ENCODE results near the gene HES2.

HES2 gene

GRCh38 chr1:6424000-6424565 is 4.4 kb upstream of the HES2 start:
- in situ Hi-C loops (cut with HindIII; ENCODE audit: low sequenced_read_pairs) = no loop called here
- H3K4me3 ChIP-seq (ENCODE audit: low read depth, low read length) = no peak overlapping the region
- no peak for DNase-seq (ENCODE audit: low read depth)
- no peak for TF ChIP-seq CTCF (IDR thresholded peaks at IDR 0.05; ENCODE audit: low read depth, low read length, missing control alignments)

GRCh38 chr1:6423321-6423999 is 3.7 kb upstream of the HES2 start:
- peak; percentile 79 for TF ChIP-seq CTCF (IDR thresholded peaks at IDR 0.05; ENCODE audit: low read depth, low read length, missing control alignments)
- in situ Hi-C loops (cut with HindIII; ENCODE audit: low sequenced_read_pairs) = no loop called here
- peak; percentile 59 for DNase-seq (ENCODE audit: low read depth)
- H3K4me3 ChIP-seq (ENCODE audit: low read depth, low read length) = no peak overlapping the region

- in situ Hi-C loops (cut with HindIII; ENCODE audit: low sequenced_read_pairs) = no loop called here
- no peak for TF ChIP-seq CTCF (IDR thresholded peaks at IDR 0.05; ENCODE audit: low read depth, low read length, missing control alignments)
- no peak overlapping the region for H3K4me3 ChIP-seq (ENCODE audit: low read depth, low read length)
- DNase-seq (ENCODE audit: low read depth) = no peak
Measured at GRCh38 chr1:6421266-6421665, 1.5 kb upstream of the HES2 start.

GRCh38 chr1:6420454-6421042 is 829 bp upstream of the HES2 start:
- DNase-seq (ENCODE audit: low read depth) = no peak
- H3K4me3 ChIP-seq (ENCODE audit: low read depth, low read length) = no peak overlapping the region
- TF ChIP-seq CTCF (IDR thresholded peaks at IDR 0.05; ENCODE audit: low read depth, low read length, missing control alignments) = no peak
- in situ Hi-C loops (cut with HindIII; ENCODE audit: low sequenced_read_pairs) = no loop called here

- in situ Hi-C loops (cut with HindIII; ENCODE audit: low sequenced_read_pairs) = no loop called here
- TF ChIP-seq CTCF (IDR thresholded peaks at IDR 0.05; ENCODE audit: low read depth, low read length, missing control alignments) = no peak
- DNase-seq (ENCODE audit: low read depth) = no peak
- peak overlapping the region; percentile 18 for H3K4me3 ChIP-seq (ENCODE audit: low read depth, low read length)
Measured at GRCh38 chr1:6419397-6419803, 319 bp downstream of the HES2 start.

GRCh38 chr1:6418668-6419396 is 887 bp downstream of the HES2 start:
- no peak for DNase-seq (ENCODE audit: low read depth)
- H3K4me3 ChIP-seq (ENCODE audit: low read depth, low read length) = no peak overlapping the region
- no peak for TF ChIP-seq CTCF (IDR thresholded peaks at IDR 0.05; ENCODE audit: low read depth, low read length, missing control alignments)
- in situ Hi-C loops (cut with HindIII; ENCODE audit: low sequenced_read_pairs) = no loop called here
